Measurements from ENCODE around the gene SPC24. TPM values are rescaled to one million over a fixed set of nuclear protein-coding genes. Genes with fewer than 3 reads are reported as not detected.

Gene SPC24
- total RNA-seq, 4 donors from 2014 or later, result 2.6 to 47.4 TPM; not detected in 2

DNA sequence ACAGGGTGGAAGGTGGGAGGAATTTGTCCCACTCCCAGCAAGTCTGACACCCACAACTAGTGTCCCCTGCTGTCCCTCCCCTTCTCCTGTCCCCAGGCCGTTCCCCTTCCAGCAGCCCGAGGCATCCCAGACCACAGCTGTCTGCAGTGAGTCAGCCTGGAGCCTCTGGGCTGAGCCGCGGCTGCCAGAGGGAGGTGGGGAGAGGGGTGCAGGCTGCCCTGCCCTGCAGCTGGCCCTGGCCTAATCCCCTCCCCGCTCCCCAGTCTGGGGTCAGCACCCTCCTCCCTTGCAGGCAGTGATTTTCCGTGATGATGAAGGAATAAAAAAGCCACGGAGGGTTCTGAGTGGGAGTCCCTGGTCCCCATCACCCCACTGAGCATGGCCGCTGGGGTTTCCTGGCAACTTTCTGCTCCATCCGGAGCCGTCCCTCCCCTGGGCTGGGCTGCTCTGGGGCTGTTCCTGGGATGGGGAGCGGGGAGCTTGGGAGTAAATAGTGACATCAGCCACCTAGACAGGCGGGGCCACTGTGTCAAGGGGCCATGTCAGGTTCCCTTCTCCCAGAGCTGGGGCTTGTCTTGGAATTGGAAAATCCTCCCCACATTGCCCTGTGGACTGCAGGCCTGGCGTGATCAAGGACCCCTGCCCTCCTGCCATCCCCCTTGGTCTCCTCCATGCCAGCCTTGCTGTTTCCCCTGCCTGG is 16.8 kb downstream of the SPC24 start:
- Histone ChIP-seq H3K4me3 (peak overlapping the region in 1 of 4 donors; percentile 38), H3K36me3 (no peaks in the 10 kb centered on the region), H3K4me1 (peaks cover 38 to 57% (median 52%) of the 10 kb centered on the region in 4 donors), H3K27ac (peak overlapping the region; percentile 84 to 96 (median 90)), H3K27me3 (no peaks in the 10 kb centered on the region), H3K9me3 (no peaks in the 10 kb centered on the region)
- peak; percentile 39 to 55 (median 45) for TF ChIP-seq POLR2AphosphoS5 (IDR thresholded peaks at IDR 0.05)
- TF ChIP-seq EP300 (IDR thresholded peaks at IDR 0.05; ENCODE audit: low read depth), result no peak
- DNase-seq, result peak; percentile 62
- in situ Hi-C loops (cut with MboI; ENCODE audit: low pct_ligation_motif_present in 1 of 4, low pct_unique_long_range_greater_than_20kb in 1 of 4, low sequenced_read_pairs in 3 of 4), result loop anchor here in 3 of 4 donors (5.0 to 10.0 kb wide), 2 partner anchors 64 to 66 kb away; no protein-coding TSS in a partner anchor
- 21% methylated on average over 13 of the region's 13 CpGs; no CpG with 5 or more reads in 1 of the 2 donors for WGBS, 2 donors (ENCODE audit: low coverage in 1 of 2)
- intact Hi-C loops (cut with DNase I; ENCODE audit: low total_unique reads), result loop anchor here (2.0 kb wide), 1 partner anchor 66 kb away; no protein-coding TSS in a partner anchor

DNA sequence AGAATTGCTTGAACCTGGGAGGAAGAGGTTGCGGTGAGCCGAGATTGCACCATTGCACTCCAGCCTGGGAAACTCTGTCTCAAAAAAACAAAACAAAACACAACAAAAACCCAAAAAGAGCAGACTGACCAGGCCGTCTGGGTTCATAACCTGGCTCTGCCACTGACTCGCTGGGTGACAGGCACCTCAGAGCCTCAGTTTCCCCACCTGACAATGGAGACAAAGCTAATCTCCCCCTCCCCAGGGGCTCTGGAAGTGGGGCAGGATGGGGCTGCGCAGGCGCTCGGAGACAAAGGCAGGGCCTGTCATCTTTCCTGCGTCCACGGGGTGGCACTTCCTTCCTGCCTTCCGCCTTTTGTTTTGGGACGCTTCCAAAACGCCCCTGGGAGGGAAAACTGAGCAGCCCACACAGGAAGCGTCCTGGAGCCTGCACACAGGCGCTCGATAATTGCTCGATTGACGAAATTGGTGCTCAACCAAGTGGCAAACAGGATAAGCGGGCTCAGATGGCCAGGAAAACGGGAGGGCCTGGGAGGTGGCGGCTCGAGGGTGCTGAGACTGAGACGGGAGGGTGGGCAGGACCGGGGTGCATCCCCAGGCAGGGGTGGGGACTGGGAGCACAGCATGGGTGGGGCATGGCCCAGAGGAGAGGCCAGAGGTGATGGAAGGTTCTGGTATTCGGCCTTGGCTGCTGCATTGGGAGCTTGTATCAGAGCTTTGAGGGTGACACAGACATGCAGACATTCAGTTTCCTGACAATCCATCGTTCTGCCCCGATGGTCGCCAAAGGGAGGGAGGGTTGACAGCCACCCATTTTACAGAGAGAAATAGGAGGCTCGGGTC is 17.8 kb downstream of the SPC24 start:
- Histone ChIP-seq H3K9me3 (no peaks in the 10 kb centered on the region), H3K36me3 (no peaks in the 10 kb centered on the region), H3K4me3 (peak overlapping the region; percentile 3 to 38 (median 18)), H3K4me1 (peaks cover 33 to 48% (median 43%) of the 10 kb centered on the region in 4 donors), H3K27ac (peak overlapping the region; percentile 84 to 96 (median 90)), H3K27me3 (no peaks in the 10 kb centered on the region)
- WGBS, 2 donors (ENCODE audit: low coverage in 1 of 2), result 3% methylated on average over 28 of the region's 28 CpGs; no CpG with 5 or more reads in 1 of the 2 donors
- TF ChIP-seq POLR2AphosphoS5 (IDR thresholded peaks at IDR 0.05) (peak; percentile 38 to 69 (median 65)), POLR2A (IDR thresholded peaks at IDR 0.05) (no peak), EP300 (IDR thresholded peaks at IDR 0.05; ENCODE audit: low read depth) (no peak)
- TF ChIP-seq, protein P1, sequence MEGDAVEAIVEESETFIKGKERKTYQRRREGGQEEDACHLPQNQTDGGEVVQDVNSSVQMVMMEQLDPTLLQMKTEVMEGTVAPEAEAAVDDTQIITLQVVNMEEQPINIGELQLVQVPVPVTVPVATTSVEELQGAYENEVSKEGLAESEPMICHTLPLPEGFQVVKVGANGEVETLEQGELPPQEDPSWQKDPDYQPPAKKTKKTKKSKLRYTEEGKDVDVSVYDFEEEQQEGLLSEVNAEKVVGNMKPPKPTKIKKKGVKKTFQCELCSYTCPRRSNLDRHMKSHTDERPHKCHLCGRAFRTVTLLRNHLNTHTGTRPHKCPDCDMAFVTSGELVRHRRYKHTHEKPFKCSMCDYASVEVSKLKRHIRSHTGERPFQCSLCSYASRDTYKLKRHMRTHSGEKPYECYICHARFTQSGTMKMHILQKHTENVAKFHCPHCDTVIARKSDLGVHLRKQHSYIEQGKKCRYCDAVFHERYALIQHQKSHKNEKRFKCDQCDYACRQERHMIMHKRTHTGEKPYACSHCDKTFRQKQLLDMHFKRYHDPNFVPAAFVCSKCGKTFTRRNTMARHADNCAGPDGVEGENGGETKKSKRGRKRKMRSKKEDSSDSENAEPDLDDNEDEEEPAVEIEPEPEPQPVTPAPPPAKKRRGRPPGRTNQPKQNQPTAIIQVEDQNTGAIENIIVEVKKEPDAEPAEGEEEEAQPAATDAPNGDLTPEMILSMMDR (IDR thresholded peaks at IDR 0.05), result peak; percentile 79 to 95 (median 81)
- intact Hi-C loops (cut with DNase I; ENCODE audit: low total_unique reads) (loop anchor here (2.0 kb wide), 1 partner anchor 67 kb away; no protein-coding TSS in a partner anchor), in situ Hi-C loops (cut with MboI; ENCODE audit: low pct_ligation_motif_present in 1 of 4, low pct_unique_long_range_greater_than_20kb in 1 of 4, low sequenced_read_pairs in 3 of 4) (loop anchor here in 3 of 4 donors (5.0 to 10.0 kb wide), 2 partner anchors 65 to 67 kb away; no protein-coding TSS in a partner anchor)
- DNase-seq, result peak; percentile 78

DNA sequence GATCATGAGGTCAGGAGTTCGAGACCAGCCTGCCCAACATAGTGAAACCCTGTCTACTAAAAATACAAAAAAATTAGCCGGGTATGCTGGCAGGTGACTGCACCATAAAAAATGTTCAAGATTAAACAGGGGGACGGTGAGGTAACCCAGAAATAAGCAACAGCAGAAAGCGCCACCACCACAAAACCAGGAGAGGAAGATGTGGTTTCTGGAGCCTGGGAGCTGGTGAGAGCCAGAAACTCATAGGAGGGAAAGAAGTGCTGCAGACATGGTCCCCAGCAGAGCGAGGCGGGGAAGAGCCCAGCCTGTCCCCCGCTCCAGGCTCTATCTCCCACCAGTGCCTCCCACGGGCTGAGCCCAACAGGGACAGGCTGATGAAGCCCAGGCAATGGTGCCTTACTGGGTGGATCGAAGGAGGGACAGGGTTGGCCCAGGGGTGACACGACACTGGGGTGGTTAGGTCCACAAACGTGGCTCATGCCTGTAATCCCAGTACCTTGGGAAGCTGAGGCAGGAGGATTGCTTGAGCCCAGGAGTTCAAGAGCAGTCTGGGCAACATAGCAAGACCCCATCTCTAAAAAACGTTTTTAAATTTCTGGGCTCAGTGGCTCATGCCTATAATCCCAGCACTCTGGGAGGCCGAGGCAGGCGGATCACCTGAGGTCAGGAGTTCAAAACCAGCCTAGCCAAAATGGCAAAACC is 19.0 kb downstream of the SPC24 start:
- H3K27ac ChIP-seq, result peak overlapping the region; percentile 84 to 96 (median 90)
- H3K4me3 ChIP-seq, result no peak overlapping the region
- no peaks in the 10 kb centered on the region for H3K36me3 ChIP-seq
- no peaks in the 10 kb centered on the region for H3K27me3 ChIP-seq
- intact Hi-C loops (cut with DNase I; ENCODE audit: low total_unique reads), result no loop called here
- no peak for TF ChIP-seq EP300 (IDR thresholded peaks at IDR 0.05; ENCODE audit: low read depth)
- no peak for TF ChIP-seq POLR2A (IDR thresholded peaks at IDR 0.05)
- TF ChIP-seq, protein P1 (IDR thresholded peaks at IDR 0.05), result no peak
- TF ChIP-seq POLR2AphosphoS5 (IDR thresholded peaks at IDR 0.05), result no peak
- DNase-seq, result no peak
- H3K4me1 ChIP-seq, result peaks cover 26 to 35% (median 33%) of the 10 kb centered on the region in 4 donors
- H3K9me3 ChIP-seq, result no peaks in the 10 kb centered on the region
- in situ Hi-C loops (cut with MboI; ENCODE audit: low pct_ligation_motif_present in 1 of 4, low pct_unique_long_range_greater_than_20kb in 1 of 4, low sequenced_read_pairs in 3 of 4), result loop anchor here in 3 of 4 donors (5.0 to 10.0 kb wide), 2 partner anchors 66 to 68 kb away; no protein-coding TSS in a partner anchor
- 64 to 71% methylated on average over 4 to 14 of the region's 14 CpGs for WGBS, 2 donors (ENCODE audit: low coverage in 1 of 2)

DNA sequence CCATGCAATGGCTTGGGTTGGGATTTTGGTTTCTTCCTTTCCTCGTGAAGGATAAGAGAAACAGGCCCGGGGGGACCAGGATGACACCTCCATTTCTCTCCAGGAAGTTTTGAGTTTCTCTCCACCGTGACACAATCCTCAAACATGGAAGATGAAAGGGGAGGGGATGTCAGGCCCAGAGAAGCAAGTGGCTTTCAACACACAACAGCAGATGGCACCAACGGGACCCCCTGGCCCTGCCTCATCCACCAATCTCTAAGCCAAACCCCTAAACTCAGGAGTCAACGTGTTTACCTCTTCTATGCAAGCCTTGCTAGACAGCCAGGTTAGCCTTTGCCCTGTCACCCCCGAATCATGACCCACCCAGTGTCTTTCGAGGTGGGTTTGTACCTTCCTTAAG is 24.1 kb downstream of the SPC24 start:
- H3K9me3 ChIP-seq, result no peaks in the 10 kb centered on the region
- H3K4me1 ChIP-seq, result peaks cover 0 to 7% (median 5%) of the 10 kb centered on the region in 4 donors
- peaks cover 0 to 31% (median 14%) of the 10 kb centered on the region in 4 donors for H3K36me3 ChIP-seq
- intact Hi-C loops (cut with DNase I; ENCODE audit: low total_unique reads) (no loop called here), in situ Hi-C loops (cut with MboI; ENCODE audit: low pct_ligation_motif_present in 1 of 4, low pct_unique_long_range_greater_than_20kb in 1 of 4, low sequenced_read_pairs in 3 of 4) (loop anchor here in 2 of 4 donors (5.0 to 10.0 kb wide), 2 partner anchors 73 to 94 kb away; no protein-coding TSS in a partner anchor)
- no peak for DNase-seq
- 82 to 100% methylated on average over 1 to 7 of the region's 7 CpGs for WGBS, 2 donors (ENCODE audit: low coverage in 1 of 2)
- H3K4me3 ChIP-seq, result no peak overlapping the region
- no peaks in the 10 kb centered on the region for H3K27me3 ChIP-seq
- TF ChIP-seq POLR2A (IDR thresholded peaks at IDR 0.05) (no peak), EP300 (IDR thresholded peaks at IDR 0.05; ENCODE audit: low read depth) (no peak)
- peak overlapping the region; percentile 45 to 77 (median 64) for H3K27ac ChIP-seq

All from transverse colon (tissue), 4 donors.